GM21619 (cell line): ENCODE measurements around the gene MAP3K3.
"Not testable (repeated sequence)": the region's sequence is repeated elsewhere in the genome, so short reads cannot be mapped to it uniquely, and the experiment has no call there.

Experiments
- ATAC-seq: cut with Tn5 transposase; IDR thresholded peaks from one replicate; pipeline ENCODE4 v1.9.1; 2021; ENCODE audit not compliant: unreplicated experiment

MAP3K3 gene

DNA sequence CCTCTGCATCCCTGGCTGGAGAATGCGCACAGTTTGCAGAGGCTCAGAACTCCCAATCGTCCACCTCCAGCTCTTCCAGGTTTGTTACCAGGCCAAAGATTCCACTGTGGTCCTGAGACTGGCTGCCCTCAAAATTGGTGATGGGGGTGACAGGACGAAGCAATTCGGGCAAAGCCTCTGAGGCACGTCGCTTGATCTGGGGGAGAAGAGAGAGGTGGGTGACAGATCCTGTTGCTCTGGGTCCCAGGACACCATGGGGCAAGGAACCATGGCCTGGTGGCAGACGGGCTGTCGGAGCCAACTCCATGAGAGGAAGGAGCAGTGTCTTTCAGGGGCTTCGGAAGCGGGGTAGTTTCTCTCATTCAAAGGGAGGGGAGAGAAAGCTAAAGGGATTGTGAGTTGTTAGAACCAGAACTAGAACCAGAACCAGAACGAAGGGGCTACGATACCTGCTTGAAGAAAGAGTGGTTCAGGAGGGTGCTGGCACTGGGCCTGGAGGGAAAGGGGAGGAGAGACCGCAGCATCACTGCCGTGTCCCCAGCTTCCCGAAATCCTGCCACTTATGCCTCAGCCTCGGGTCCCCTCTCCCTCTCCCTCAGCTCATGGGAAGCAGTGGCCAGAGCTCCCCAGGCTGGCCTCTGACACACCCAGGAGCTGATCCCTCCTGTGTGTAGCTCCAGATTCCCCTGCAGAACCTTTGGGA lies 81.5 kb downstream of the MAP3K3 start:
- no peak for ATAC-seq

DNA sequence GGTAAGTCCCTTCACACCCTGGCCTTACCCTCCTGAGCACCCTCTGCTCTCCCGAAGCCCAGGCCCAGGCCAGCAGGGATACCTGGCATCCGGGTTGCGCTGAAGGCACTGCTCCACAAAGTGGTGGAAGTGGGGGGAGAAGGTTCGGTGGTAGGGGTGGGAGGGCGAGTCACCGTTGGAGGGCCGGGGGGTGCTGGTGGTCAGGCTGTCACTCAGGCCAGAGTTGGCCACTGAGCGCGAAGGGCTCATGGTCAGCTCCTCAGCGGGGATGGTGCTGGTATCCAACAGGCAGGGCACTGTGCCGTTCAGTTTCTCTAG lies 82.0 kb downstream of the MAP3K3 start:
- no peak for ATAC-seq

DNA sequence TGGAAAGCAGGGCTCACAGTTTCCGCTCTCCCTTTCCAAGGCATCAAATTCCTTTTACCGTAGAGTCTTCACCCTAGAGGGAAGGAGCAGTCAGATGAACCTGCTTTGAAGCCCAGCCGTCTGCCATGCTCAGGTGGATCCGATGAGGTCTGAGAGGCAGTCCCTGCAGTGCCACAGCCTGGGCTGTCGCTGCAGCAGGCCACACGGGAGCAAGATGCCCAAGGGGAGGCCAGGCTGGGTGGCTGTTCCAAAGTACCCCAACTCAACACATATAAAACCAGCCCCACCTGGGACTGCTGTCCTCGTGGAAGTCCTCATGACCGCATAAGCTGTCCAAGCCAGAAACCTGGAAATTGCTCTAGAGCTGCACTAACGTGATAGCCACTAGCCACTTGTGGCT lies 82.6 kb downstream of the MAP3K3 start:
- ATAC-seq: no peak

DNA sequence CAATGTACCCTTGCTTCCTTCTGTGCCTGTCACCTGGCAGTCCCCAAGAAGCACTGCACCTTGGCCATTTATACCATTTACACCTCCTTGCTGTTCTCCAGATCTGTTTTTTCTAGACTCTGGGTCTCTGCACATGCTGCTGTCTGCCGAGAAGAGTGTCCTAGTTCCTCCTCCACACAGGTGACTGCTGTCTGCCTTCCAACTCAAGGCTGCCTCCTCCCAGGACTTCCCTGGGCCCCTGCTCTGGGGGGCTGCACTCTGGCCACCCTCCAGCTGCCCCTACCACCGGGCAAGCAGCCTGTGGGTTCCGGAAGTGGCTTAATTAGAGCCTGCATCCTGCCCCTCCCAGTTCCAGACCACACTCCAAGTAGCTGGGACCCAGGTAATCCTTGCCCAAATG lies 83.4 kb downstream of the MAP3K3 start:
- no peak for ATAC-seq

DNA sequence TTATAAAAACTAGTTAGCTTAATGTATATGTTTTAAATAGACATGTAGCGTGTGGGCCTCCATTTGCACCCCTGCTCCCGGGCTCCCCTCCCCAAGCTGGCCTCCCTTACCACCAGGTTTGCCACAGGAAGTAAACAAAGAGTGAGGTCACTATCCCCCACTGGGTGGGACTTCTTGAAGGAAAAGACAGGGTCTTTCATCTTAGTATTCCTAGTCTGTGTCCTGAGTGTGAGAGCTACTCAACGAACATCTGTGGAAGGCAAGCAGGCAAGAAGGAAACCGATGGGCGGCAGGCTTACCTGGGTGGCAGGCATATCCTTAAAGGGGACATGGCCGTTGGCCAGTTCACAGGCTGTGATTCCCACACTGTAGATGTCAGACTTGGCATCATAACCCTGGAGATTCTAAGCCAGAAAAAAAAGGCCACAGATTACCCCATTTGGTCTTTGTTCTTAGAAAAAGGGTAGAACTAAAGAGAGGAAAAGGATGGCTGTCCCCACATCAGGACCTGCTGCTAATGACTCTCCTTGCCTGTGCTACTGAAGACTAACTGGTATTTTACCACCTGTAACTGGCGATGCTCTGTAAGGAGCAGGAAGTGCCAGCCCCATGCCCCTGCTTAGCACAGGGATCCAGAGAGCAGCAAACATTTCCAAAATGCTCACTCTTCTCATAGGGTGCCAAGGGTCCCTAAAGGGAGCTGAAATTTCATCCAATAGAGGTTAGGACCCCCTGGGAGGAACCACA lies 84.3 kb downstream of the MAP3K3 start:
- no peak for ATAC-seq

DNA sequence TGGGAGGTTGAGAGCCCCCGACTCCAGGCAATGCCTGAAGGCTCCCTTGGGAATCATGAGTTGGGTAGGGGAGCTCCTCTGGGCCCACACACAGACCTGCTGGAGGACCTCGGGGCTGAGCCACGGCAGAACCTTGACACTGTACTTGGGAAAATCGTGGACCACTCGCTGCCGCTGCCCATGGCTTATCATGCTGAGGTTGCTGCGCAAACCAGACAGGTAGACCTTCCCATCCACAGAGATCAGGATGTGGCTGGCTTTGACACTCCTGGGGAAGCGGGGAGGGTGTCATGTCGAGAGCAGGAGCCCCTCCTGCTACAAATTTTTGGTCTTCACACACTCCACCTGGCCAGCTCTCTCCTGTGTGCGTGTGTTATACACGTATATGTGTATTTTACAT lies 84.9 kb downstream of the MAP3K3 start:
- ATAC-seq: no peak

DNA sequence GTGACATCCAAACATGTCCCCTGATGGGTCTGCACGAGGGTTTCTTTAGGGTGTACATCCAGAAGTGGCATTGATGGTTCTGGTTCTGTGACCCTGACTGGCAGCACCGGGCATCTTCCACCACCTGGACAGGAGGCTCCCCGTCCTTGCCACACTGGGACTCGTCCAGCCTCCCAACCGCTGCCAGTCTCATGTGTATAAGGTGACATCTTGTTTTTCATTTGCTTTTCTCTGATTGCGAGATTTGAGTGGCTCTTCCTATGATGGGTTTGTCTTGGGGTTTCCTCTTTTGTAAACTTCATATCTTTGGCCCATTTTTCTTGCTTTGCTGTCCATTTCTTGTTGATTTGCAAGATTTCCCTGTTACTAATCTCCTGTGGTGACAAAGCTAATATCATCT lies 86.9 kb downstream of the MAP3K3 start:
- ATAC-seq: no peak

DNA sequence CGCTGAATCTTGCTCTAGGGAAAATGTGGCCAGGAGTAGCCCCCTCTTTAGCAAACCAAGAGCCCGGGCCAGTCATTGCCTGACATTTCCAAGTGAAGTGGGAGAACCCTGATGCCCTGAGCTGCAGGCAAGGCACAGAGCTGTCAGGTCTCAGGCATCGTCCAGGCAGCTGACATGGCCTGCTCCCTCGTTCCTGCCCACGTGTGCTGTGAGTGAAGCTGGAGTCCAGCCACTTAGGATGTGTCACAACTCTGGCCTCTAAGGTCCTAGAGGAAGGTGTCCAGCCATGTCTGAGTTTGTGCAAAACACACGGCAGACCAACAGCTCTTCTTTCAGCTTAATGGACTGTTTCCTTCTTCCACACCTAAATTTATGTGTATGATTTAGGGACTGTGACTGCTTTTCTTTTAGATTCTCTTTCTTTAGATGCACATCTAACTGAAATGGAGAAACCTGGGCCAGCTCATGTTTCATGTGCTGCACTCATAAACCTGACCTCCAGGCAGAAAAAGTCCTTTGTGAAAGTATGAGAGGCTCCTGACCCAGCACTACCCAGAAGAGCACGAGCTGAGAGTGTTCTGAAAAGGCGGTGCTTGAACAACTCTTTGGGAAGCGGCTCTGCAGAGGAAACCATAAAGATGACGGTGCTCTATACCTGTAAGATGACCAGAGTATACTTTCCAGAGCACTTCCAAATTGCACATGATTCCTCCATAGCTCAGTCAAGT lies 92.5 kb downstream of the MAP3K3 start:
- ATAC-seq: no peak

DNA sequence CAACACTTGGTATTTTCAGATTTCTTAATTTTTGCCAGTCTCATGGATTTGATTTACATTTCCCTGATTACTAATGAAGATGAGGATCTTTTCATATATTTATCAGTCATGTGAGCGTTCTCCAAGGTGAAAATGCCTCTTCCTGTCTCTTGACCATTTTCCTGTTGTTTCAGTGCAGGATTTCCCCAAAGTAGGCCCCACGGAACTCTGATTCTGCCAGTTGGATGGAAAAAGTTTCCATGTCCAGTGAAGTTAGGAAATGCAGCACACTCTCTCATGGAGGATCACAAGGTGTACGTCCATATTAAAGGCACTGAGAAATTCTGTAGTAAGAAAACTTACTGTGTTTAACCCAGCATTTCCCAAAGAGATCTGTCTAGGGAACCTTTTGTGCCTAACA lies 94.2 kb downstream of the MAP3K3 start:
- ATAC-seq: no peak

DNA sequence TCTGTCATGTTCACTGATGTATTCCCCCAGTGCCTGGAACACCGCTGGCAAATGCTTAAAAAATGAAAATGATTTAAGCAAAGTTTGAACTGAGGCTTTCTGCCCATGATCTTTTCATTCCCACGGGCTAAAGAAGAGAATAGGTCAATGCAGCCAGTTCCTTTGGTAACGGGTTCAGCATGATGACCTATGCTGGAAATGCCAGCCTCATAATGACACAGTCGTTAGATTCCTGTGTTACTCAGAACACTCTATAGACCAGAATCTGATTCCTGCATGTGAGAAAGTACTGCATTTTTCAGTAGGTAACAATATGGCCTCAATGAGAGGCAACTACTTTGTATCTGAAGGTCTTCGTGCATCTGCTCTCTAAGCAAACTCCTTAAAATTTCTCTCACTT lies 96.8 kb downstream of the MAP3K3 start:
- no peak for ATAC-seq

DNA sequence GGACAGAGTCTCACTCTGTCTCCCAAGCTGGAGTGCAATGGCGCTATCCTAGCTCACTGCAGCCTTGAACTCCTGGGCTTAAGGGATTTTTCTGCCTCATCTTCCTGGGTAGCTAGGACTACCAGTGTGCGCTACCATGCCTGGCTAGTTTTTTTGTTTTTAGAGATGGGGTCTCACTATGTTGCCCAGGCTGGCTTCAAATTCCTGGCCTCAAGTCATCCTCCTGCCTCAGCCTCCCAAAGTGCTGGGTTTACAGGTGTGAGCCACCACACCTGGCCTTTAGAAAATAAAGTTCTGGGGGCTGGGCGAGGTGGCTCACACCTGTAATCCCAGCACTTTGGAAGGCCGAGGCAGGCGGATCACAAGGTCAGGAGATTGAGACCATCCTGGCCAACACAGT lies 98.0 kb downstream of the MAP3K3 start:
- ATAC-seq: not testable (repeated sequence)

DNA sequence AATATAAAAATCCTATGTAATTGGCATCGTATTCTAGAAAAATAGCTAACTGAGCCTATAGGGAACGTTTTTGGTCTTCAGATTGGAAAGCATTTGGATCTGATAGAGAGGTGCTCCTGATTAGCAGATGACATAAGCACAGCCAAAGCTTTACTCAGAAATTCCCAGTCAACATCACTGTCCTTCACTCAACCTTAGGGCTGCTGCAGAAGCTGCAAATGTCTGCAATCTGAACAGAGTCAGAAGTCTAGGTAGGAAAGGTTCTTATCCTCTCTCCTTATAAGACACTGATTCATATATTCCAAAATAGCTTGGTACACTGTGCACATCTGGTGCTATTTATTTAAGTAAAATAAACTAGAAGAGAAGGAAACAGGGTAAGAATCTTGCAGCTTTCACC lies 100.2 kb downstream of the MAP3K3 start:
- ATAC-seq: no peak

DNA sequence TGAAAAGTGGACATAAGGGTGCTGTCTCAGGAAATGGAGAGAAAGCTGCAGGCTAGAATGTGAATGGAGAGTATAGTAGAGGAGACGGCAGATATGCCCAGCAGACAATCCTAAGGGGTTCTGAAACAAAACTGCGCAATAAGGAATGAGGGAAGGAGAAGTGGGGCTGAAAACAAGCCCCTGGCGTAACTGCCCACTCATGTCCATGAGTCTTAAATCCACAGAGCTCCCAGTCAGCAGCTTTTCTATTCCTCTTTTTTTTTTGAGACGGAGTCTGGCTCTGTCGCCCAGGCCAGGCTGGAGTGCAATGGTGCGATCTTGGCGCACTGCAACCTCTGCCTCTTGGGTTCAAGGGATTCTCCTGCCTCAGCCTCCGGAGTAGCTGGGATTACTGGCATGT lies 113.5 kb downstream of the MAP3K3 start:
- no peak for ATAC-seq

DNA sequence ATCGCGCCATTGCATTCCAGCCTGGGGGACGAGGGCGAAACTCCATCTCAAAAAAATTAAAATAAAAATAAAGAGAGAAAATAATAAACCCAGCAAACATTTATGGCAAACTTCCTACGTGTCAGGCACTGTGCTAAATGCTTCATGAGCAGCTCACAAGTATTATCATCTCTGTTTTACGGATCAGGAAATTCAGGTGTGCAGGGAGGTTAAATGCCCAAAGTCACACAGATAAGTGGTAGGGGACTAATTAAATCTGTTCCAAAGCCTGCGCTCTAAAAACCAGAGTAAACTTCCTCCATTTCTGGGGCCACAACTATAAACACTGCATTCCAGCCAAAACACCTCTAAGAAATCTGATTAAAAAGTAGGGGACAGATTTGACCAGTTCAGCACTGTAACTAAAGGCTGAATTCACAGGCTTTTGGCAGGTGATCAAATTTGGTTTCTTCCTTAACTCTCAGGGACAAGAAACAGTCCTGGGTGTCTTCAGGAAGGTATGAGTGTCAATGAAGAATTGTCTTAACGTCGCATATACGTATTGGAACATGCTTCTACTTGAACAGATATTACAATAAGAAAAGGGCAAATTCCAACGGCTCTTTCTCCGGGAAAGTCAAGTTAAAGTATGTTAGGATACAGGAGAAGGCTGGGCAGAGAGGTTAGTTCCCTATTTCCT lies 118.4 kb downstream of the MAP3K3 start:
- ATAC-seq: no peak

DNA sequence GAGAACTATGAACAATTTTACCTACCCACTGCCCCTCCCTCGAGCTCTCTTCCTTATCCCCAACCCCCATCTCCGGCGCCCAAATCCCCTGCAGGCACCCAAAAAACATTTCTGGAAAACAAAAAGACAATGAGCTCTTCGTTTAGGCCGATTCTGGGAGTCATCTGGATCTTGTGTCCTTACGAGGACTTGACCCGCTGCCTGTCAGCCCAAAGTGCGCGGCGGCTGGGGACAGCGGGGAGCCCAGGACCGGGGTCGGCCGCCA lies 118.9 kb downstream of the MAP3K3 start:
- no peak for ATAC-seq

DNA sequence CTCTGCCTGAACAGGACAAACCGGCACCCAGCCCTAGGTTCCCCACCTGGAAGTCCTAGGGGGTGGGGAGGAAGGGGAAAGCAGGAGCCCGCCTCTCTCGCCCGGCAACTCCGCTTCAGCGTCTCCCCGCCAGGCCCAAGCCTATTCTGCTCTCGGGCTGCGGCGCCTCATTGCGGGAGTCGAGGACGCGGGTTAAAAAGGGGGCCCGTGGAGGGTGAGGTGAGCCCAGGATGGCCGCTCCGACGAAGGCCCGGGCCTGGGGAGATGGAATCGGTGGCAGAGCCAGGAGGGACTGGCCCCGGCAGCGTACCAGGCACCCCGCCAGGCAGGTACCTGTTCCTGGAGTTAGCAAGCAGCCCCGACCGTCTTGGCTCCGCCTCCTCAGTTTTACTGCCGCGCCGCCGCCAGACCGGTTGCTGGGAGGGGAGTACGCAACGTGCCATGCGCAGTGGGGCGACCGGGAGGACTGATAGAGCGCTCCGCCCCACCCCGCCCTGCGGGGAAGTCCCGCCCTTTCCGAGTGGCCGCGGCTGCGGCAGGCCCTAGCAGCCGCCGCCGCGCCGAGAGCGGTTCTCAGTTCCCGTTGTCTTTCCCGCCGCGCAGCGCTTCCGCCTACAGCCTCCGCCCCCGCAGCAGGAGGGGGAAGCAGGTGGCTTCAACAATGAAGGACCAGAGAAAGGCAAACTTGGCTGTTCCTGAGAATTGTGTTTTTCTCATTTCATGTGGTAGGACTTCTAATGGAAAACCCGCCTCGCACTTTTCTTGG lies 119.4 kb downstream of the MAP3K3 start, which contains the start of gene STRADA:
STRADA (minus strand) TSS at position 392 of the 766 bp plus-strand sequence. CDS start 13,430 bp downstream, outside the sequence.
- peak; percentile 84 for ATAC-seq
